Measurements from ENCODE around the gene S1PR4. TPM values are rescaled to one million over a fixed set of nuclear protein-coding genes. Genes with fewer than 3 reads are reported as not detected.

Gene S1PR4
- total RNA-seq, 2 donors from 2014 or later: 1.2 to 6.4 TPM

DNA sequence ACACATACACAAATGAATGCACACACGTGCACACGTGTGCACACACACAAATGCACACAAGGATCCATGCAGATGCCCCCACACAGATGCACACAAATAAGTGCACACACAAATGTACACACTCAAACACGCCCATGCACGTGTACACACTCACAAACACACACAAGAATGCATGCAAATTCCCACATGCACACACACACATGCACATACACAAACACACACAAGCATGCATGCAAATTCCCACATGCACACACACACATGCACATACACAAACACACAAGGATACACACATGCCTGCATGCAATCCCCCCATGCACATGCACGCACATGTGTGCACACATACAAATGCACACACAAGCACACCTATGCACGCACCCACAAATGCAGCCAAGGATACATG is 29.5 kb upstream of the S1PR4 start:
- no peaks in the 10 kb centered on the region for H3K9me3 ChIP-seq
- H3K27me3 ChIP-seq (replicated peaks; ENCODE audit: insufficient read depth): no peaks in the 10 kb centered on the region
- DNase-seq (ENCODE audit: low spot score) (no peak), ATAC-seq (ENCODE audit: insufficient number of reproducible peaks, low FRiP score, low read depth) (no peak)
- H3K36me3 ChIP-seq: no peaks in the 10 kb centered on the region
- no peak overlapping the region for H3K4me3 ChIP-seq
- H3K27ac ChIP-seq: no peak overlapping the region
- TF ChIP-seq, protein P1, sequence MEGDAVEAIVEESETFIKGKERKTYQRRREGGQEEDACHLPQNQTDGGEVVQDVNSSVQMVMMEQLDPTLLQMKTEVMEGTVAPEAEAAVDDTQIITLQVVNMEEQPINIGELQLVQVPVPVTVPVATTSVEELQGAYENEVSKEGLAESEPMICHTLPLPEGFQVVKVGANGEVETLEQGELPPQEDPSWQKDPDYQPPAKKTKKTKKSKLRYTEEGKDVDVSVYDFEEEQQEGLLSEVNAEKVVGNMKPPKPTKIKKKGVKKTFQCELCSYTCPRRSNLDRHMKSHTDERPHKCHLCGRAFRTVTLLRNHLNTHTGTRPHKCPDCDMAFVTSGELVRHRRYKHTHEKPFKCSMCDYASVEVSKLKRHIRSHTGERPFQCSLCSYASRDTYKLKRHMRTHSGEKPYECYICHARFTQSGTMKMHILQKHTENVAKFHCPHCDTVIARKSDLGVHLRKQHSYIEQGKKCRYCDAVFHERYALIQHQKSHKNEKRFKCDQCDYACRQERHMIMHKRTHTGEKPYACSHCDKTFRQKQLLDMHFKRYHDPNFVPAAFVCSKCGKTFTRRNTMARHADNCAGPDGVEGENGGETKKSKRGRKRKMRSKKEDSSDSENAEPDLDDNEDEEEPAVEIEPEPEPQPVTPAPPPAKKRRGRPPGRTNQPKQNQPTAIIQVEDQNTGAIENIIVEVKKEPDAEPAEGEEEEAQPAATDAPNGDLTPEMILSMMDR (IDR thresholded peaks at IDR 0.05): no peak
- no peaks in the 10 kb centered on the region for H3K4me1 ChIP-seq (ENCODE audit: control insufficient read depth in 1 of 2, low read depth in 2 of 2)

DNA sequence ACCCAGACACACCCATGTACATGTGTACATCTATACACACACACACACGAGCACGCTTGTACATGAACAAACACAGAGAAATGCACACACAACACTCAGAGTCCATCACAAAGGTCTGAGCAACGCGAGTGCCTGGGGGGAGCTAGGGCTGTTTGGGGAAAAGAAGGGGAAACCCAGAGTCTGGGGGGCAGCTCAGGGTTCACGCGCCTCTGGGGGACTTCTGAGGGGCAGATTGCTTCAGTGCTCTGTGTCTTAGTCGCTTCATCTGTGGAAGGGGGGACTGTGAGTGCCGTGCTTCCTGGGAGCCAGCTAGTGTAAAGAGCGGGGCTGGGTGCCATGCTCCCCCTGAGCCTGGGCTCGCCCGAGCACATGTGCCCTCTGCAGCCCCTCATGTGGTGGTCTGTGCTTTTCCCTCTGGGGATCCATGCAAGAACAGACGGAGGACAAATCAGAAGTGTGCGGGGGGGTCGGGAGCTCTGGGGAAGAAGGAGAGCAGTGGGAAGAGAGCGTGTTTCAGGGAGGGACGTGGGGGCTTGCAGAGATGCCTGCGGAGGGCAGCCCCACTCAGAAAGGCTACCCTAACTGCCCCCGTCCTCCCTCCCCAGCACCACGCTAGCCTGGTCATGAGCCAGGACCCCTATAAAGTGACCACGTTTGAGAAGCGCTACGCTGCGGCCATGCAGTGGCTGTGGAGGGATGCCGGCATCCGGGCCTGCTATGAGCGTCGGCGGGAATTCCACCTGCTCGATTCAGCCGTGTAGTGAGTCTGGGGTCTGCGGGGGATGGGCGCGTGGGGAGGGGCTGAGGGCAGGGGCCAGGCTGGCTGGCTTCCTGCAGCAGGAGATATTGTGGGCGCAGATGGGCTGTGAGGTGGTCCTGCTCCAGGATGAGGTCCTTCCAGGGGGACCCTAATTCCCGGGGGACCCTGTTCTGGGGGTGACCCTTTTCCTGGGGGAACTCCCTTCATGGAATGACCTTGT is 28.8 kb upstream of the S1PR4 start:
- TF ChIP-seq, protein P1 (IDR thresholded peaks at IDR 0.05): no peak
- Histone ChIP-seq H3K9me3 (no peaks in the 10 kb centered on the region), H3K27me3 (replicated peaks; ENCODE audit: insufficient read depth) (no peaks in the 10 kb centered on the region), H3K4me3 (no peak overlapping the region), H3K36me3 (no peaks in the 10 kb centered on the region), H3K4me1 (ENCODE audit: control insufficient read depth in 1 of 2, low read depth in 2 of 2) (peaks cover under 1 to 5% of the 10 kb centered on the region in 2 donors), H3K27ac (no peak overlapping the region)
- ATAC-seq (ENCODE audit: insufficient number of reproducible peaks, low FRiP score, low read depth) (no peak), DNase-seq (ENCODE audit: low spot score) (no peak)

DNA sequence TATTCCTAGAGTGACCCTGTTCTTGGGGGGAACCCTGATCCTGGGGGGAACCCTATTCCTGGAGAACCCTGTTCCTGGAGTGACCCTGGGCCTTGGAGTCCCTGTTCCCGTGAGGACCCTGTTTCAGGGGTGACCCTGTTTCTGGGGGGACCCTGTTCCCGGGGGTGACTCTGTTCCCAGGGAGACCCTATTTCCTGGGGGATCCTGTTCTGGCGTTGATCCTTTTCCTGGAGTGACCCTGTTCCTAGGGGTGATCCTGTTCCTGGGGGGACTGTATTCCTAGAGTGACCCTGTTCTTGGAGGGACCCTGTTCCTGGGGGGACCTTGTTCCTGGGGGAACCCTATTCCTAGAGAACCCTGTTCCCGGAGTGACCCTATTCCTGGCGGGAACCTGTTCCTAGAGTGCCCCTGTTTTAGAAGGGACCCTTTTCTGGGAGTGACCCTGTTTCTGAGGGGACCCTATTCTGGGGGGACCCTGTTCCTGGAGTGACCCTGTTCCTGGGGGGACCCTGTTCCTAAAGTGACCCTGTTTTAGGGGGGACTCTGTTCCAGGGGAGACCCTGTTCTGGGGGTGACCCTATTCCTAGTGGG is 27.7 kb upstream of the S1PR4 start:
- Histone ChIP-seq H3K27ac (no peak overlapping the region), H3K9me3 (no peaks in the 10 kb centered on the region), H3K4me3 (no peak overlapping the region), H3K36me3 (no peaks in the 10 kb centered on the region), H3K27me3 (replicated peaks; ENCODE audit: insufficient read depth) (no peaks in the 10 kb centered on the region), H3K4me1 (ENCODE audit: control insufficient read depth in 1 of 2, low read depth in 2 of 2) (peaks cover 3 to 14% of the 10 kb centered on the region in 2 donors)
- ATAC-seq (ENCODE audit: insufficient number of reproducible peaks, low FRiP score, low read depth) (no peak), DNase-seq (ENCODE audit: low spot score) (no peak)
- TF ChIP-seq, protein P1 (IDR thresholded peaks at IDR 0.05): no peak

DNA sequence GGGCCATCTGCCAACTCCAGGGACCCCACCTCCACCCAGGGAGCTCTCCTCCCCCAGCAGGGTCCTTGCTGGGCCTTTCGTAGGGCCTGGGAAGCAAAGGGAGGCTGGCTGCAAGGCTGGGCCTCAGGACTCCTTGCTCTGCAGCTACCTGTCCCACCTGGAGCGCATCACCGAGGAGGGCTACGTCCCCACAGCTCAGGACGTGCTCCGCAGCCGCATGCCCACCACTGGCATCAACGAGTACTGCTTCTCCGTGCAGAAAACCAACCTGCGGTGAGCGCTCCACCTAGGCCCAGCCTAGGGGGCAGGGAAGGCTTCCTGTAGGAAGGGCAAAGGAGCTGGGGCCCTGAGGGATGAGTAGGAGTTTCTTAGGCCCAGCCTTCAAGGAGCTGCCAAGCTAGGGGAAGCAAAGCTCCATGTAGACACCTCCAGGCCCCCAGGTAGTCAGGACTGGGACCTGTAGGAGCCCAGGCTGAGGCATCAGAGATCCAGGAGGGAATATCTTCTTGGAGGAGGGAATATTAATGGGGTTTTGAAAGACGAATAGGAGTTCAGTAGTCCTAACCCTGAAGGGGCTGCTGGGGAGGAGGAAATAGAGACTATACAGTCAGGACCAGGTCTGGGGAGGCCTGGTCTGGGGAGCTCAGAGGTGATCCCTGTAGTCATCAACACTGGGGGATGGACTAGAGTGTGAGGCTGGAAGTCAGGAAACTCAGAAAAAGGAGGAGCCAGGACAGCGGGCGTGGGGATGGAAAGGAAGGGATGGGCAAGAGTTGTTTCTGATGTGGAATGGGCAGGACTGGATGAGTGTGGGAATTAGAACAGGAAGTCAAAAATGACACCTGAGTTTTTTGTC is 26.8 kb upstream of the S1PR4 start:
- ATAC-seq (ENCODE audit: insufficient number of reproducible peaks, low FRiP score, low read depth) (no peak), DNase-seq (ENCODE audit: low spot score) (no peak)
- Histone ChIP-seq H3K36me3 (no peaks in the 10 kb centered on the region), H3K4me1 (ENCODE audit: control insufficient read depth in 1 of 2, low read depth in 2 of 2) (peaks cover 3 to 14% of the 10 kb centered on the region in 2 donors), H3K27ac (no peak overlapping the region), H3K27me3 (replicated peaks; ENCODE audit: insufficient read depth) (no peaks in the 10 kb centered on the region), H3K9me3 (no peaks in the 10 kb centered on the region), H3K4me3 (no peak overlapping the region)
- TF ChIP-seq, protein P1 (IDR thresholded peaks at IDR 0.05): no peak

DNA sequence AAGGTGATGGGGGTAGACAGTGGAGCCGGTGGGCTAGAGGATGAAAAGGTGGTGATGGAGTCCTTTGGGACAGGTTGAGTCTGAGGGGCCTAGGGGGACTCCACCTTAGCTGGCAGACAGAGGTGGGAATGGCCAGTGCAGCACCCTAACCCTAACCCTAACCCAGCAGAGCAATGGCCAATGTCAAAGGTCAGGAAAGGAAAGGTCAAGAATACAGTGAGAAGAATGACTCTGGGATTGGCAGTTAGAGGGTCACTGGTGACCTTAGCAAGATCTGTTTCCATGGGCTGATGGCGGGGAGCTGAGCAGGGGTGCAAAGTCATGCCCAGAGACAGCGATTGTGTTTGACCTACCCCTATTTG is 26.2 kb upstream of the S1PR4 start:
- ATAC-seq (ENCODE audit: insufficient number of reproducible peaks, low FRiP score, low read depth) (no peak), DNase-seq (ENCODE audit: low spot score) (no peak)
- Histone ChIP-seq H3K27ac (no peak overlapping the region), H3K4me3 (no peak overlapping the region), H3K36me3 (no peaks in the 10 kb centered on the region), H3K9me3 (no peaks in the 10 kb centered on the region), H3K4me1 (ENCODE audit: control insufficient read depth in 1 of 2, low read depth in 2 of 2) (peaks cover 3 to 14% of the 10 kb centered on the region in 2 donors), H3K27me3 (replicated peaks; ENCODE audit: insufficient read depth) (no peaks in the 10 kb centered on the region)
- TF ChIP-seq, protein P1 (IDR thresholded peaks at IDR 0.05): no peak

All from thoracic aorta (tissue), 2 donors.